HCT116 (cell line): ENCODE measurements around the gene CTTNBP2. TPM values are rescaled to one million over a fixed set of nuclear protein-coding genes. Genes with fewer than 3 reads are reported as not detected.

Experiments used
- ATAC-seq: fragments of 200-7000 bp; cut with Tn5 transposase; 2 replicates; pipeline ENCODE4 v1.9.1; 2020; ENCODE audit warnings: mild to moderate bottlenecking, moderate library complexity
- BruUV-seq: library from RNA; stranded (reverse); fragments of 400-500 nt; replicated peaks from 2 replicates; lab custom pipeline; 2021; lab: Mats Ljungman, UMichigan
- CTCF ChIA-PET: fragments of 300-600 bp; sonication (Branson Sonifier 250); formaldehyde crosslinking; loops from one replicate; lab custom pipeline; 2021; ENCODE audit warnings: antibody characterized with exemption; lab: Charles Lee
- POLR2A ChIA-PET: fragments of 300-600, 350-600 bp; sonication (Branson Sonifier 250); formaldehyde crosslinking; loops from one replicate; lab custom pipeline; 2021; ENCODE audit warnings: antibody characterized with exemption; lab: Charles Lee
- RAD21 ChIA-PET, 2 experiments: fragments of 300-600 bp; sonication (Branson Sonifier 250); formaldehyde crosslinking; loops; one replicate each; lab custom pipeline; 2023; ENCODE audit warnings: low total read pairs in 2 of 2; ENCODE audit not compliant: uncharacterized antibody in 2 of 2, unreplicated experiment in 2 of 2, low non-redundant PET in 1 of 2; lab: Charles Lee
- DNase-seq: peaks from one replicate; pipeline ENCODE4 v3.0.0-alpha.2; 2010; ENCODE audit warnings: low read depth, low spot score
- H2AFZ ChIP-seq: fragments of 200-600 bp; shearing (Covaris generic), sonication (generic); 2 replicates; pipeline ENCODE4 v1.6.1; 2017; ENCODE audit warnings: low read depth, mixed run types, mixed read lengths, antibody characterized with exemption, low read length; ENCODE audit not compliant: poor library complexity, severe bottlenecking
- H3K27ac ChIP-seq: 2 replicates; pipeline ENCODE4 v1.5.1; 2012; ENCODE audit warnings: low read depth, low read length
- H3K27me3 ChIP-seq: fragments of 200-600 bp; sonication (generic); 2 replicates; pipeline ENCODE4 v1.6.1; 2016; ENCODE audit warnings: mixed run types, low read length, mixed read lengths; ENCODE audit not compliant: insufficient read depth
- H3K36me3 ChIP-seq, 2 experiments: fragments of 200-500 bp in 1 of 2; fragments of 200-600 bp in 1 of 2; sonication (Bioruptor generic) in 1 of 2; sonication (generic) in 1 of 2; 2 replicates each; pipeline versions ENCODE4 v1.5.1 to v1.6.1; 2014 to 2016; ENCODE audit warnings: low read length in 2 of 2, inconsistent platforms in 1 of 2, mixed read lengths in 1 of 2, mixed run types in 1 of 2; ENCODE audit not compliant: insufficient read depth in 2 of 2, control insufficient read depth in 1 of 2
- H3K4me1 ChIP-seq, 2 experiments: fragments of 200-600 bp in 1 of 2; sonication (generic) in 1 of 2; 2 replicates each; pipeline versions ENCODE4 v1.5.1 to v1.6.1; 2012 to 2017; ENCODE audit warnings: low read length in 2 of 2, inconsistent platforms in 1 of 2, mild to moderate bottlenecking in 1 of 2, mixed read lengths in 1 of 2, mixed run types in 1 of 2, moderate library complexity in 1 of 2; ENCODE audit not compliant: insufficient read depth in 2 of 2, control insufficient read depth in 1 of 2
- H3K4me2 ChIP-seq: fragments of 200-600 bp; sonication (generic); 2 replicates; pipeline ENCODE4 v1.6.1; 2017; ENCODE audit warnings: mixed run types, low read length, mixed read lengths
- H3K4me3 ChIP-seq, 2 experiments: fragments of 200-600 bp in 1 of 2; sonication (generic) in 1 of 2; replicated peaks in 1 of 2; 2 replicates each; pipeline ENCODE4 v1.5.1; 2011 to 2016; ENCODE audit warnings: low read length in 2 of 2, control low read depth in 1 of 2, low read depth in 1 of 2, mild to moderate bottlenecking in 1 of 2, mixed read lengths in 1 of 2, mixed run types in 1 of 2
- H3K79me2 ChIP-seq: fragments of 200-600 bp; sonication (generic); 2 replicates; pipeline ENCODE4 v1.6.1; 2017; ENCODE audit warnings: mild to moderate bottlenecking, mixed run types, low read length, moderate library complexity, mixed read lengths; ENCODE audit not compliant: insufficient read depth
- H3K9ac ChIP-seq: fragments of 200-600 bp; sonication (generic); 2 replicates; pipeline ENCODE4 v1.6.1; 2016; ENCODE audit warnings: low read length, mixed read lengths
- H3K9me2 ChIP-seq: fragments of 200-600 bp; sonication (generic), shearing (Covaris generic); 2 replicates; pipeline ENCODE4 v1.6.1; 2017; ENCODE audit warnings: mixed run types, mild to moderate bottlenecking, moderate library complexity; ENCODE audit not compliant: insufficient read depth
- H3K9me3 ChIP-seq, 2 experiments: fragments of 200-500 bp in 1 of 2; fragments of 200-600 bp in 1 of 2; sonication (Bioruptor generic) in 1 of 2; sonication (generic) in 1 of 2; 2 replicates each; pipeline ENCODE4 v1.6.1; 2014 to 2017; ENCODE audit warnings: low read length in 2 of 2, mixed read lengths in 2 of 2, inconsistent platforms in 1 of 2, low read depth in 1 of 2, mild to moderate bottlenecking in 1 of 2, mixed run types in 1 of 2, moderate library complexity in 1 of 2; ENCODE audit not compliant: control insufficient read depth in 1 of 2, insufficient read depth in 1 of 2
- H4K20me1 ChIP-seq: fragments of 200-600 bp; sonication (generic), shearing (Covaris generic); 2 replicates; pipeline ENCODE4 v1.6.1; 2017; ENCODE audit warnings: mixed run types, mild to moderate bottlenecking, moderate library complexity; ENCODE audit not compliant: insufficient read depth
- CBX3 ChIP-seq: IDR thresholded peaks from 2 replicates; pipeline ENCODE4 v1.6.1; 2012; ENCODE audit warnings: low read depth
- CEBPB ChIP-seq: IDR thresholded peaks from 2 replicates; pipeline ENCODE4 v1.6.1; 2012; ENCODE audit warnings: low read depth
- CTCF ChIP-seq, 3 experiments: fragments of 200-600 bp in 1 of 3; sonication (generic) in 1 of 3; IDR thresholded peaks in 2 of 3; conservative IDR thresholded peaks in 1 of 3; 2 replicates each; pipeline ENCODE4 v1.5.1; 2012 to 2017; ENCODE audit warnings: low read depth in 2 of 3, low read length in 2 of 3, antibody characterized with exemption in 1 of 3, borderline replicate concordance in 1 of 3, control low read depth in 1 of 3, mild to moderate bottlenecking in 1 of 3, mixed read lengths in 1 of 3, mixed run types in 1 of 3, moderate library complexity in 1 of 3; ENCODE audit not compliant: insufficient read depth in 1 of 3
- ELF1 ChIP-seq: IDR thresholded peaks from 2 replicates; pipeline ENCODE4 v1.6.1; 2012; ENCODE audit warnings: low read depth, borderline replicate concordance
- EZH2 ChIP-seq: fragments of 200-600 bp; sonication (generic); IDR thresholded peaks from 2 replicates; pipeline ENCODE4 v1.6.1; 2017; ENCODE audit warnings: antibody characterized with exemption, mixed run types
- JUND ChIP-seq: IDR thresholded peaks from 2 replicates; pipeline ENCODE4 v1.6.1; 2012
- POLR2A ChIP-seq: IDR thresholded peaks from 2 replicates; pipeline ENCODE4 v1.7.0; 2011; ENCODE audit warnings: borderline replicate concordance; ENCODE audit not compliant: insufficient read depth, insufficient read length; ENCODE audit errors: extremely low read depth
- POLR2AphosphoS5 ChIP-seq: IDR thresholded peaks from 2 replicates; pipeline ENCODE4 v1.6.1; 2011; ENCODE audit warnings: mild to moderate bottlenecking, low read depth, low read length, moderate library complexity
- RAD21 ChIP-seq: IDR thresholded peaks from 2 replicates; pipeline ENCODE4 v1.6.1; 2012; ENCODE audit warnings: low read depth, mild to moderate bottlenecking
- SP1 ChIP-seq: IDR thresholded peaks from 2 replicates; pipeline ENCODE4 v1.6.1; 2012; ENCODE audit warnings: low read depth
- YY1 ChIP-seq: IDR thresholded peaks from 2 replicates; pipeline ENCODE4 v1.6.1; 2011; ENCODE audit warnings: low read length, low read depth, moderate library complexity, mild to moderate bottlenecking; ENCODE audit not compliant: insufficient replicate concordance; ENCODE audit errors: extremely low read depth
- ZFX ChIP-seq: fragments of 450-650 bp; IDR thresholded peaks from 2 replicates; pipeline ENCODE4 v1.6.1; 2017
- intact Hi-C: fragments of 100-400 bp; cut with micrococcal nuclease; formaldehyde crosslinking; loops from 2 replicates; pipeline ENCODE4 v1.10.0; 2022
- total RNA-seq: library from RNA; stranded (reverse); gene quantifications from one replicate; pipeline ENCODE4 v1.2.1, GENCODE V29; 2021; ENCODE audit not compliant: unreplicated experiment

CTTNBP2 gene
- total RNA-seq, 1 experiment from 2014 or later: 5.4 TPM

- no TSS peak for BruUV-seq
- H3K4me3 ChIP-seq: no peak overlapping the region
- no peaks in the 10 kb centered on the region for H3K4me1 ChIP-seq
- no peak overlapping the region for H3K4me2 ChIP-seq
- ATAC-seq (no peak), DNase-seq (no peak)
- no peaks in the 10 kb centered on the region; the same call in 1 of the 2 replicates for H4K20me1 ChIP-seq
- ChIA-PET RAD21 (no interaction called here), POLR2A (no interaction called here), CTCF (no interaction called here)
- no peak for TF ChIP-seq POLR2AphosphoS5
- no peak for TF ChIP-seq SP1
- H3K9me2 ChIP-seq: no peaks in the 10 kb centered on the region
- H3K9ac ChIP-seq: no peak overlapping the region
- H3K36me3 ChIP-seq: peaks cover 0 to 2% of the 10 kb centered on the region in 2 experiments; a peak in 1 of 4 replicates
- H3K9me3 ChIP-seq: no peaks in the 10 kb centered on the region
- intact Hi-C loops: no loop called here
- no peak overlapping the region for H3K27ac ChIP-seq
- no peaks in the 10 kb centered on the region for H3K27me3 ChIP-seq
- no peaks in the 10 kb centered on the region; the same call in 1 of the 2 replicates for H3K79me2 ChIP-seq
- H2AFZ ChIP-seq: no peak overlapping the region
Observed at GRCh38 chr7:117863618-117864017, 9.6 kb downstream of the CTTNBP2 start.

DNA sequence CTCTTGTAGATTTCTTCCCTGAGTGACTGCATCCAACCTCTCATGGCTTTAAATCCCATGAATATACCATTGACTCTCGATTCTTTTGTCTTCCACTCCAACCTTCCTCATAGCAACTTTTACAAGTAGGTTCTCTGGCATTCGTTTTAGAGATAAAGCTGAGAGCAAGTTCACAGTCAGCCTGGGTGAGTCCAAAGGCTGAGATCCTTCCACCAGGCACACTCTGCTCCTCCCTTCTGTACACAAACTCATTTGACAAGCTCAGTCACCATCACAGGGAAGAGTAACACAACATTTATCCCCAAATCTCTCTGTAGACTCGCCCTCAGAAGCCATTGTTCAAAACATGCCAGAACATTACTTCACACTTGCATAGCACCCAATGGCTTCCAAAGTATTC is 10.9 kb downstream of the CTTNBP2 start:
- TF ChIP-seq JUND: no peak
- no peak for TF ChIP-seq CTCF (IDR thresholded peaks at IDR 0.05 in 2 of 3, conservative IDR thresholded peaks at IDR 0.05 in 1 of 3; ENCODE audit: borderline replicate concordance in 1 of 3, insufficient read depth in 1 of 3, low read depth in 2 of 3, low read length in 2 of 3)
- no peak for TF ChIP-seq EZH2
- no peak for TF ChIP-seq ZFX
- TF ChIP-seq ELF1: no peak
- TF ChIP-seq POLR2A: no peak
- TF ChIP-seq CBX3: no peak
- no peak for TF ChIP-seq SP1
- TF ChIP-seq RAD21: no peak
- TF ChIP-seq CEBPB: no peak
- TF ChIP-seq YY1: no peak
- TF ChIP-seq POLR2AphosphoS5: no peak
- no TSS peak for BruUV-seq
- no peak for DNase-seq

More for the DNA sequence above, 10.9 kb downstream of the CTTNBP2 start:
- Histone ChIP-seq H3K9ac (no peak overlapping the region), H3K9me3 (no peaks in the 10 kb centered on the region), H3K36me3 (peaks cover 0 to 2% of the 10 kb centered on the region in 2 experiments; a peak in 1 of 4 replicates), H3K4me2 (no peak overlapping the region), H3K79me2 (no peaks in the 10 kb centered on the region; the same call in 1 of the 2 replicates), H3K4me3 (no peak overlapping the region), H3K27me3 (no peaks in the 10 kb centered on the region), H4K20me1 (no peaks in the 10 kb centered on the region), H2AFZ (no peak overlapping the region), H3K27ac (no peak overlapping the region), H3K9me2 (no peaks in the 10 kb centered on the region), H3K4me1 (no peaks in the 10 kb centered on the region)
- ChIA-PET POLR2A (no interaction called here), CTCF (no interaction called here), RAD21 (no interaction called here)
- intact Hi-C loops: no loop called here
- ATAC-seq: no peak
